Naive thymus-derived CD4-positive, alpha-beta T cell (primary cell): ENCODE results near the gene LBHD1. TPM values are rescaled to one million over a fixed set of nuclear protein-coding genes. Genes with fewer than 3 reads are reported as not detected.

Source experiments
- ATAC-seq: fragments of 150-1000 bp; cut with Tn5 transposase; 2 replicates; pipeline ENCODE4 v1.10.0; 2021; ENCODE audit warnings: mild to moderate bottlenecking, moderate library complexity
- CTCF ChIA-PET: fragments of 350-600 bp; sonication (Branson Sonifier 250); formaldehyde crosslinking; loops from one replicate; lab custom pipeline; 2021; ENCODE audit warnings: antibody characterized with exemption; lab: Charles Lee
- POLR2A ChIA-PET: fragments of 350-600 bp; sonication (Branson Sonifier 250); formaldehyde crosslinking; loops from one replicate; lab custom pipeline; 2021; ENCODE audit warnings: antibody characterized with exemption, inconsistent platforms; lab: Charles Lee
- DNase-seq, 9 donors: peaks; one replicate each; pipeline versions ENCODE4 v3.0.0 to v3.0.0-alpha.2; 2020 to 2022; ENCODE audit warnings: mixed read lengths in 1 of 9
- H3K27ac ChIP-seq: one replicate; pipeline ENCODE4 v1.7.0; 2013; ENCODE audit warnings: mild to moderate bottlenecking, low read depth, low read length, moderate library complexity
- H3K27me3 ChIP-seq, 2 donors: one replicate each; pipeline ENCODE4 v1.7.0; 2013; ENCODE audit warnings: low read length in 2 of 2, mild to moderate bottlenecking in 2 of 2, moderate library complexity in 2 of 2; ENCODE audit not compliant: control insufficient read depth in 2 of 2, insufficient read depth in 2 of 2
- H3K36me3 ChIP-seq, 3 experiments: 1 replicate in 2 of 3; 2 replicates in 1 of 3; pipeline ENCODE4 v1.7.0; 2013; ENCODE audit warnings: low read length in 3 of 3, mild to moderate bottlenecking in 3 of 3, moderate library complexity in 1 of 3; ENCODE audit not compliant: insufficient read depth in 3 of 3, control insufficient read depth in 2 of 3
- H3K4me1 ChIP-seq, 2 donors: one replicate each; pipeline ENCODE4 v1.7.0; 2013; ENCODE audit warnings: low read length in 2 of 2, mild to moderate bottlenecking in 2 of 2, moderate library complexity in 1 of 2; ENCODE audit not compliant: control insufficient read depth in 2 of 2, insufficient read depth in 2 of 2
- H3K4me3 ChIP-seq: 2 replicates; pipeline ENCODE4 v1.7.0; 2013; ENCODE audit warnings: mild to moderate bottlenecking, low read length
- H3K9me3 ChIP-seq, 3 experiments: 1 replicate in 2 of 3; 2 replicates in 1 of 3; pipeline ENCODE4 v1.7.0; 2013; ENCODE audit warnings: low read length in 3 of 3; ENCODE audit not compliant: control insufficient read depth in 2 of 3
- H3K27ac Mint-ChIP-seq, 9 donors: one replicate each; pipeline ENCODE4 v1.8.0; 2020 to 2022; ENCODE audit warnings: mixed read lengths in 9 of 9, mild to moderate bottlenecking in 8 of 9, moderate library complexity in 5 of 9, inconsistent platforms in 2 of 9
- H3K27me3 Mint-ChIP-seq, 5 donors: one replicate each; pipeline ENCODE4 v1.8.0; 2021 to 2022; ENCODE audit warnings: mixed read lengths in 5 of 5, mild to moderate bottlenecking in 1 of 5
- H3K36me3 Mint-ChIP-seq, 5 donors: one replicate each; pipeline ENCODE4 v1.8.0; 2020 to 2022; ENCODE audit warnings: mixed read lengths in 5 of 5, mild to moderate bottlenecking in 3 of 5, inconsistent platforms in 1 of 5
- H3K4me1 Mint-ChIP-seq, 7 donors: one replicate each; pipeline ENCODE4 v1.8.0; 2020 to 2022; ENCODE audit warnings: mixed read lengths in 7 of 7, mild to moderate bottlenecking in 3 of 7, inconsistent platforms in 1 of 7
- H3K4me3 Mint-ChIP-seq, 10 donors: one replicate each; pipeline ENCODE4 v1.8.0; 2020 to 2022; ENCODE audit warnings: mild to moderate bottlenecking in 10 of 10, mixed read lengths in 10 of 10, moderate library complexity in 6 of 10, inconsistent platforms in 2 of 10
- H3K9me3 Mint-ChIP-seq, 11 donors: one replicate each; pipeline ENCODE4 v1.8.0; 2020 to 2022; ENCODE audit warnings: mixed read lengths in 11 of 11, mild to moderate bottlenecking in 4 of 11, inconsistent platforms in 1 of 11, moderate library complexity in 1 of 11
- intact Hi-C, 2 donors: fragments of 100-400 bp; cut with micrococcal nuclease; formaldehyde crosslinking; loops; one replicate each; pipeline ENCODE4 v1.15.1; 2023
- polyA plus RNA-seq, 2 donors: library from polyadenylated mRNA; unstranded; fragments of 300-500 nt; fragmentation: Illumina TruSeq; gene quantifications; one replicate each; pipeline ENCODE4 v1.2.3, GENCODE V29; 2021
- total RNA-seq, 6 experiments: library from RNA in 5 of 6; stranded (reverse) in 5 of 6; gene quantifications; 1 replicate in 5 of 6; 2 replicates in 1 of 6; pipeline ENCODE4 v1.2.3 and lab custom pipeline; 2021 to 2026

LBHD1 gene
- total and polyA plus RNA-seq, 7 experiments from 2014 or later = 3.5 to 26.4 (median 18.6) TPM

- Histone ChIP-seq H3K27me3 (no peaks in the 10 kb centered on the region), H3K9me3 (no peaks in the 10 kb centered on the region), H3K27ac (no peak within 1 kb of the TSS), H3K4me3 (no peak within 1 kb of the TSS), H3K36me3 (peaks cover 0 to 34% (median 0%) of the 10 kb centered on the region in 3 experiments), H3K4me1 (peaks cover 0 to 3% of the 10 kb centered on the region in 2 donors)
- peaks cover 0 to 3% (median 2%) of the 10 kb centered on the region in 7 donors for H3K4me1 Mint-ChIP-seq
- POLR2A ChIA-PET = interaction anchor here (0.6 to 5.7 kb wide), 10 partner anchors 9 to 357 kb away, joined by 3 to 26 read pairs (median 3); partner anchors contain the start of genes BSCL2, C11orf98, CSKMT and GNG3
- ATAC-seq (no peak), DNase-seq (no peak)
- intact Hi-C loops = loop anchor here in 1 of 2 donors (5.0 kb wide), 1 partner anchor 307 kb away; no protein-coding TSS in a partner anchor
- peaks cover 6 to 13% (median 10%) of the 10 kb centered on the region in 5 donors for H3K27me3 Mint-ChIP-seq
- CTCF ChIA-PET = interaction anchor here (0.7 to 1.9 kb wide), 4 partner anchors 9 to 265 kb away, joined by 3 to 5 read pairs (median 3); no protein-coding TSS in a partner anchor
- H3K36me3 Mint-ChIP-seq = peaks cover 0 to 23% (median 14%) of the 10 kb centered on the region in 5 donors
- H3K4me3 Mint-ChIP-seq = no peak within 1 kb of the TSS
- no peaks in the 10 kb centered on the region for H3K9me3 Mint-ChIP-seq
- peak within 1 kb of the TSS in 1 of 9 donors; percentile 39 for H3K27ac Mint-ChIP-seq
These were observed 17.5 kb upstream of the LBHD1 start, which contains the start of gene LRRN4CL for GRCh38 chr11:62689421-62690183. TSS of gene LRRN4CL (minus strand) at chr11:62689530. CDS start at chr11:62688508, 1,022 bp downstream.

DNA sequence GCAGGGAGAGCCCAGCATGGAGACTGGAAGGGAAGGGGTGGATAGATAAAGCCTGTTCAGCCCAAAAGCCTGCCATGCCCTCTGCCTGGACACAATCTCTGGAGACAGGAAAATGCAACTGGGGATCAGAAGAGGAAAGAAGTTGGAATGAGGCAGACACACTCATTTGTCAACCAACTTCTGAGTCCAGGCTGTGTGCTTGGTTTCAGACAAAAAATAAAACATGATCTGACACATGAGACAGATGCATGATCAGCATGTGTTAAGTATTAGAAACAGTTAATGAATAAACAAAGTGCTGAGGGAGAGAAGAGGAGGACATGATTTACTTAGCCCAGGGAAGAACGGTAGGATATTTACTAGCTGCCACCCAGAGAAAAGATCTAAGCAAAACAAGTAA, 16.4 kb upstream of the LBHD1 start:
- H3K36me3 Mint-ChIP-seq = peaks cover 0 to 23% (median 14%) of the 10 kb centered on the region in 5 donors
- H3K9me3 ChIP-seq = no peaks in the 10 kb centered on the region
- H3K4me3 ChIP-seq = no peak overlapping the region
- no peaks in the 10 kb centered on the region for H3K9me3 Mint-ChIP-seq
- ChIA-PET CTCF (interaction anchor here (0.7 kb wide), 1 partner anchor 10 kb away, joined by 3 read pairs; no protein-coding TSS in a partner anchor), POLR2A (interaction anchor here (0.6 to 1.5 kb wide), 4 partner anchors 12 to 97 kb away, joined by 3 to 6 read pairs (median 3); partner anchors contain the start of genes C11orf98, CSKMT, LBHD1 and TUT1)
- DNase-seq (no peak), ATAC-seq (no peak)
- H3K27ac ChIP-seq = no peak overlapping the region
- H3K27me3 ChIP-seq = no peaks in the 10 kb centered on the region
- H3K36me3 ChIP-seq = peaks cover 0 to 34% (median 0%) of the 10 kb centered on the region in 3 experiments
- no peaks in the 10 kb centered on the region for H3K4me1 ChIP-seq
- no peak overlapping the region for H3K27ac Mint-ChIP-seq
- intact Hi-C loops = no loop called here
- H3K4me1 Mint-ChIP-seq = no peaks in the 10 kb centered on the region
- no peak overlapping the region for H3K4me3 Mint-ChIP-seq
- H3K27me3 Mint-ChIP-seq = peaks cover 6 to 13% (median 10%) of the 10 kb centered on the region in 5 donors

DNA sequence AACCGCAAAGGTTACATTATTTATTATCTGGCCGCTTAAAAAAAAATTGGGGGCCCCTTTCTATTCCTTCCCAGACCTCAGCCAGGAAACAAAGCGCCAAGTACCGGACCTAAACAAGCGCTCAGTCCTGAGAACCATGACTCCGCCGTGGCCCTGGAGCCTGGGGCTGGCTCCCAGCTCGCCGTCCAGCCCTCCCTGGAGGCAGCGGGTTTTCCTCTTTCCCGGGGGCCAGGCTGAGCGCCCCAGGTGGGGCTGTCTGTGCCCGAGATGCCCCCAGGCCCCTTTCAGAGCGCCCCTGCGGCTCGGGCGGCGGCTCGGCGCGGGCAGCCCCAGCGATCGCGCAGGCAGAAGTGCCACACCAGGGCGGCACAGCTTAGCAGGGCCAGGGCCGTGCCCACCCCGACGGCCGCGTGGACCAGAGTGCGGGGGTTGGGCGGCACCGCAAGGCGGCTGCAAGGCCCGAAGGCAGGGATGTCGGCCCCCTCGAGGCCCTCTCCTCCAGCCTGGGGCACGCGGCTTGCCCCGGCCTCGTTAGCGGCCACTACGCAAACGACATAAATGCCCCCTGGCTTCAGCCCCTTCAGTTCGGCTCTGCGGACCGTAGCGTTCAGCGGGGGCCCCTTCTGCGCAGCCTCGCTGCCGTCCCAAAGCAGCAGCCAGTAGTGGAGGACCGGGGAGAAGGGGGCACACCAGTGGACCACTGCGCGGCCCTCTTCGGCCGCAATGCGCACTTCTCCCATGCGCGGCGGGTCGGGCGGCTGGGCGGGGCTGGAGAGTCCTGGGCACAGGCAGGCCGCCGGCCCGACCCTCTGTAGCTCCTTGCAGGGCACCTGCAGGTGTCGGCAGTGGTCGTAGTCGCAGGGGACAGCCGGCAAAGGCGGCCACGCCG, 15.7 kb upstream of the LBHD1 start:
- peaks cover 0 to 30% (median 0%) of the 10 kb centered on the region in 3 experiments for H3K36me3 ChIP-seq
- no peaks in the 10 kb centered on the region for H3K27me3 ChIP-seq
- H3K27me3 Mint-ChIP-seq = peaks cover 6 to 13% (median 10%) of the 10 kb centered on the region in 5 donors
- H3K4me1 ChIP-seq = no peaks in the 10 kb centered on the region
- no peak overlapping the region for H3K27ac ChIP-seq
- ChIA-PET CTCF (interaction anchor here (0.7 kb wide), 1 partner anchor 11 kb away, joined by 3 read pairs; no protein-coding TSS in a partner anchor), POLR2A (interaction anchor here (0.6 to 1.6 kb wide), 10 partner anchors 11 to 97 kb away, joined by 3 to 6 read pairs (median 3); partner anchors contain the start of genes C11orf98, CSKMT, LBHD1 and TUT1)
- H3K9me3 ChIP-seq = no peaks in the 10 kb centered on the region
- DNase-seq = no peak
- H3K4me1 Mint-ChIP-seq = no peaks in the 10 kb centered on the region
- H3K9me3 Mint-ChIP-seq = no peaks in the 10 kb centered on the region
- intact Hi-C loops = no loop called here
- H3K4me3 ChIP-seq = no peak overlapping the region
- peaks cover 0 to 20% (median 11%) of the 10 kb centered on the region in 5 donors for H3K36me3 Mint-ChIP-seq
- no peak for ATAC-seq
- no peak overlapping the region for H3K27ac Mint-ChIP-seq
- H3K4me3 Mint-ChIP-seq = no peak overlapping the region

DNA sequence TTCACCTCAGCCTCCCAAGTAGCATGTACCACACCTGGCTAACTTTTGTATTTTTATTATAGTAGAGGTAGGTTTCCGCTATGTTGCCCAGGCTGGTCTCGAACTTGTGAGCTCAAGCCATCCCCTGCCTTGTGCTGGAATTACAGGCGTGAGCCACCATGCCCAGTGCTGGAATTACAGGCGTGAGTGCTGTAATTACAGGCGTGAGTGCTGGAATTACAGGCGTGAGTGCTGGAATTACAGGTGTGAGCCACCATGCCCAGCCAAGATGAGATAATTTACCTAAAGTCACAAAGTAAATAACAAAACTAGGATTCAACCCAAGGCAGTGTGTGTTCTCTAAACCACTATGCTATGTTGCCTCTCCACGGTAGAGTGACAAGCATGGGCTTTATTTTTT, 10.5 kb upstream of the LBHD1 start:
- no peaks in the 10 kb centered on the region for H3K9me3 Mint-ChIP-seq
- Histone ChIP-seq H3K9me3 (no peaks in the 10 kb centered on the region), H3K27ac (no peak overlapping the region), H3K27me3 (no peaks in the 10 kb centered on the region), H3K4me3 (no peak overlapping the region), H3K36me3 (peaks cover 0 to 9% (median 3%) of the 10 kb centered on the region in 3 experiments), H3K4me1 (peaks cover 9 to 13% of the 10 kb centered on the region in 2 donors)
- peaks cover 0 to 6% (median 4%) of the 10 kb centered on the region in 5 donors for H3K27me3 Mint-ChIP-seq
- peaks cover 0 to 6% (median 5%) of the 10 kb centered on the region in 5 donors for H3K36me3 Mint-ChIP-seq
- ATAC-seq (no peak), DNase-seq (no peak)
- peaks cover 10 to 25% (median 21%) of the 10 kb centered on the region in 7 donors for H3K4me1 Mint-ChIP-seq
- ChIA-PET POLR2A (no interaction called here), CTCF (no interaction called here)
- no peak overlapping the region for H3K4me3 Mint-ChIP-seq
- no peak overlapping the region for H3K27ac Mint-ChIP-seq
- intact Hi-C loops = no loop called here

GRCh38 chr11:62680825-62681240, 8.8 kb upstream of the LBHD1 start:
- Histone ChIP-seq H3K4me3 (no peak overlapping the region), H3K27ac (peak overlapping the region; percentile 24), H3K4me1 (peaks cover 13 to 15% of the 10 kb centered on the region in 2 donors), H3K9me3 (no peaks in the 10 kb centered on the region), H3K27me3 (no peaks in the 10 kb centered on the region), H3K36me3 (peaks cover 0 to 24% (median 3%) of the 10 kb centered on the region in 3 experiments)
- Mint-ChIP-seq H3K36me3 (peaks cover 0 to 16% (median 6%) of the 10 kb centered on the region in 5 donors), H3K9me3 (no peaks in the 10 kb centered on the region), H3K4me3 (peak overlapping the region; percentile 51 to 89 (median 78)), H3K27ac (peak overlapping the region; percentile 73 to 92 (median 84)), H3K4me1 (peaks cover 15 to 35% (median 32%) of the 10 kb centered on the region in 7 donors), H3K27me3 (no peaks in the 10 kb centered on the region)
- ChIA-PET POLR2A (interaction anchor here (0.8 to 9.2 kb wide), 18 partner anchors 9 to 201 kb away, joined by 3 to 157 read pairs (median 4); partner anchors contain the start of genes B3GAT3, C11orf98, CSKMT and INTS5), CTCF (interaction anchor here (0.7 to 2.4 kb wide), 13 partner anchors 9 to 173 kb away, joined by 3 to 24 read pairs (median 4); partner anchors contain the start of genes BSCL2, CSKMT, GNG3 and LBHD1)
- peak; percentile 76 for ATAC-seq
- DNase-seq = peak in 7 of 9 donors; percentile 44 to 64 (median 55)
- intact Hi-C loops = loop anchor here (1.0 to 2.0 kb wide), 3 partner anchors 13 to 344 kb away; no protein-coding TSS in a partner anchor
